GM12878 (cell line): ENCODE results near the gene EPRS1. TPM values are rescaled to one million over a fixed set of nuclear protein-coding genes. Genes with fewer than 3 reads are reported as not detected.

ENCODE experiments used
- ATAC-seq: fragments of 200-7000 bp; cut with Tn5 transposase; 3 replicates; pipeline ENCODE4 v1.9.1; 2020; ENCODE audit warnings: mild to moderate bottlenecking, moderate library complexity
- BruUV-seq: library from RNA; stranded (reverse); fragments of 400-500 nt; replicated peaks from 2 replicates; lab custom pipeline; 2021; lab: Mats Ljungman, UMichigan
- CTCF ChIA-PET: fragments of 300-600 bp; sonication (Branson Sonifier 250); formaldehyde crosslinking; extraction: SDS; loops from one replicate; lab custom pipeline; 2021; ENCODE audit warnings: inconsistent platforms; lab: Yijun Ruan, JAX
- POLR2A ChIA-PET: fragments of 350-600 bp; formaldehyde crosslinking; extraction: SDS; loops from one replicate; lab custom pipeline; 2021; ENCODE audit warnings: inconsistent platforms; lab: Charles Lee
- RAD21 ChIA-PET: fragments of 300-600 bp; sonication (Branson Sonifier 250); formaldehyde crosslinking; loops from one replicate; lab custom pipeline; 2023; ENCODE audit warnings: antibody characterized with exemption; ENCODE audit not compliant: unreplicated experiment; lab: Charles Lee
- SMC1A ChIA-PET: fragments of 300-600 bp; sonication (Branson Sonifier 250); formaldehyde crosslinking; loops from one replicate; lab custom pipeline; 2023; ENCODE audit not compliant: unreplicated experiment, uncharacterized antibody; lab: Charles Lee
- DNase-seq: peaks from one replicate; pipeline ENCODE4 v3.0.0-alpha.2; 2011; ENCODE audit warnings: low read depth, low spot score
- FAIRE-seq: peaks from 3 replicates; lab custom pipeline; 2011; peaks lifted over from hg19 to GRCh38; lab: Jason Lieb, UNC
- H2AFZ ChIP-seq: 2 replicates; pipeline ENCODE4 v1.6.0; 2011; ENCODE audit warnings: low read depth, low read length, control low read depth; ENCODE audit not compliant: control insufficient read depth
- H3K27ac ChIP-seq: 2 replicates; pipeline ENCODE4 v1.5.1; 2011; ENCODE audit warnings: control low read depth; ENCODE audit not compliant: control insufficient read depth, insufficient read depth
- H3K27me3 ChIP-seq, 2 experiments: replicated peaks in 1 of 2; 2 replicates each; pipeline versions ENCODE4 v1.6.0 to v1.6.1; 2011; ENCODE audit warnings: low read length in 1 of 2; ENCODE audit not compliant: control insufficient read depth in 2 of 2, insufficient read depth in 2 of 2
- H3K36me3 ChIP-seq, 2 experiments: 2 replicates each; pipeline ENCODE4 v1.5.1; 2011; ENCODE audit warnings: low read length in 1 of 2; ENCODE audit not compliant: control insufficient read depth in 2 of 2, insufficient read depth in 2 of 2
- H3K4me1 ChIP-seq: 2 replicates; pipeline ENCODE4 v1.6.1; 2011; ENCODE audit warnings: mild to moderate bottlenecking, low read length, moderate library complexity, mixed read lengths; ENCODE audit not compliant: control insufficient read depth, insufficient read depth
- H3K4me2 ChIP-seq: 2 replicates; pipeline ENCODE4 v1.6.0; 2011; ENCODE audit warnings: control low read depth; ENCODE audit not compliant: control insufficient read depth, insufficient read depth
- H3K4me3 ChIP-seq: fragments of 200-600 bp; sonication (generic); 2 replicates; pipeline ENCODE4 v1.5.1; 2016
- H3K79me2 ChIP-seq: 2 replicates; pipeline ENCODE4 v1.6.0; 2011; ENCODE audit warnings: low read length; ENCODE audit not compliant: control insufficient read depth, insufficient read depth
- H3K9ac ChIP-seq: 2 replicates; pipeline ENCODE4 v1.8.0; 2011; ENCODE audit warnings: low read length, control low read depth, mixed read lengths; ENCODE audit not compliant: control insufficient read depth, insufficient read depth
- H3K9me3 ChIP-seq: replicated peaks from 3 replicates; pipeline ENCODE4 v1.5.1; 2011; ENCODE audit warnings: mild to moderate bottlenecking, low read length; ENCODE audit not compliant: control insufficient read depth, insufficient read depth
- H4K20me1 ChIP-seq: 2 replicates; pipeline ENCODE4 v1.6.0; 2011; ENCODE audit not compliant: control insufficient read depth, insufficient read depth
- HDAC6 ChIP-seq: fragments of 200-600 bp; sonication (generic); IDR thresholded peaks from one replicate; pipeline ENCODE4 v1.8.0; 2017; ENCODE audit warnings: antibody characterized with exemption; ENCODE audit not compliant: unreplicated experiment
- JUND ChIP-seq: IDR thresholded peaks from 2 replicates; pipeline ENCODE4 v1.6.1; 2012; ENCODE audit warnings: low read depth, mild to moderate bottlenecking, low read length, improper control_type of control experiment, moderate library complexity
- RAD51 ChIP-seq: fragments of 450-650 bp; IDR thresholded peaks from 2 replicates; pipeline ENCODE4 v1.6.1; 2016; ENCODE audit warnings: moderate library complexity, mild to moderate bottlenecking, inconsistent platforms
- ZSCAN29 ChIP-seq: fragments of 450-650 bp; IDR thresholded peaks from 2 replicates; pipeline ENCODE4 v1.6.1; 2017; ENCODE audit warnings: mild to moderate bottlenecking, moderate library complexity
- WGBS: methylation state at CpG from one replicate; pipeline ENCODE4 v1.1.6; 2016; ENCODE audit warnings: low lambda C conversion rate; ENCODE audit not compliant: insufficient replicate concordance, insufficient coverage; ENCODE audit errors: missing lambda C conversion rate; 5-methylcytosine and 5-hydroxymethylcytosine counted together
- in situ Hi-C: fragments of 300-500 bp; cut with MboI; formaldehyde crosslinking; loops from 9 replicates; pipeline ENCODE4 v1.14.3; 2018; ENCODE audit warnings: mixed read lengths
- intact Hi-C: fragments of 100-400 bp; cut with micrococcal nuclease; formaldehyde crosslinking; loops from one replicate; pipeline ENCODE4 v1.14.2; 2022; ENCODE audit not compliant: unreplicated experiment
- polyA plus RNA-seq, 11 experiments: library from polyadenylated mRNA; depleted of rRNA in 4 of 11; unstranded in 6 of 11; stranded (reverse) in 5 of 11; fragments of >200 nt; fragmentation: Nextera tagmentation in 4 of 11; fragmentation: Illumina TruSeq in 1 of 11; extraction: Ambion mirVana in 4 of 11; extraction: Trizol in 1 of 11; gene quantifications; 1 replicate in 1 of 11; 2 replicates in 10 of 11; pipeline versions ENCODE4 v1.2.1 to v1.2.3, GENCODE V29; 2011 to 2016; ENCODE audit warnings: inconsistent platforms in 2 of 11, missing spikeins in 2 of 11, low read depth in 1 of 11
- total RNA-seq, 4 experiments: library from RNA; depleted of rRNA in 3 of 4; stranded (reverse); fragments of >200 nt in 3 of 4; fragmentation: Illumina TruSeq in 1 of 4; extraction: Trizol in 1 of 4; gene quantifications; 2 replicates each; pipeline versions ENCODE4 v1.2.1 to v1.2.3, GENCODE V29; 2013 to 2021
- TF ChIP-seq, protein P1 (sequence below): fragments of 450-650 bp; IDR thresholded peaks from 2 replicates; pipeline ENCODE4 v1.6.1; 2017; ENCODE audit warnings: mild to moderate bottlenecking, moderate library complexity

Gene EPRS1
- total and polyA plus RNA-seq, 10 of the 15 experiments (the other 5 are each of a cell fraction or from before 2014, with no cell fraction given): 68.2 to 175 (median 119) TPM

DNA sequence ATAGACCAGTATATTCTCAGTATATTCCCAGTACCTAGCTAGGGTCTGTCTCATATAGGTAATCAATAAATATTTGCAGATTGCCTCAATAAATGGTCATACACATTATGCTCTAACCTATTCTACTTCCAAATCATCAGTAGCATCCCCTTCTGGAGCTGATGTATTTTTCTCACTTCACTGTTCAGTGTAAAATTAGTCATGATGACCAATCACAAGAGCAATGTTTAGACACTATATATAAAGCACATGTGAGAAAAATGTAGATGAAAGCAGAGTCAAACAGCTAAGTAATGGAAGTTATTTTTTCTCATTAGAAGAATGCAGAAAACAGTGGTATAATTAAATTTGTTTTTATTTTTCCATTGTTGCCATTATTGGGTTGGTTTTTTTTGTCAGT, 34.7 kb downstream of the EPRS1 start (continued):
- TF ChIP-seq RAD51 (no peak), ZSCAN29 (no peak), HDAC6 (no peak)
- TF ChIP-seq, protein P1, sequence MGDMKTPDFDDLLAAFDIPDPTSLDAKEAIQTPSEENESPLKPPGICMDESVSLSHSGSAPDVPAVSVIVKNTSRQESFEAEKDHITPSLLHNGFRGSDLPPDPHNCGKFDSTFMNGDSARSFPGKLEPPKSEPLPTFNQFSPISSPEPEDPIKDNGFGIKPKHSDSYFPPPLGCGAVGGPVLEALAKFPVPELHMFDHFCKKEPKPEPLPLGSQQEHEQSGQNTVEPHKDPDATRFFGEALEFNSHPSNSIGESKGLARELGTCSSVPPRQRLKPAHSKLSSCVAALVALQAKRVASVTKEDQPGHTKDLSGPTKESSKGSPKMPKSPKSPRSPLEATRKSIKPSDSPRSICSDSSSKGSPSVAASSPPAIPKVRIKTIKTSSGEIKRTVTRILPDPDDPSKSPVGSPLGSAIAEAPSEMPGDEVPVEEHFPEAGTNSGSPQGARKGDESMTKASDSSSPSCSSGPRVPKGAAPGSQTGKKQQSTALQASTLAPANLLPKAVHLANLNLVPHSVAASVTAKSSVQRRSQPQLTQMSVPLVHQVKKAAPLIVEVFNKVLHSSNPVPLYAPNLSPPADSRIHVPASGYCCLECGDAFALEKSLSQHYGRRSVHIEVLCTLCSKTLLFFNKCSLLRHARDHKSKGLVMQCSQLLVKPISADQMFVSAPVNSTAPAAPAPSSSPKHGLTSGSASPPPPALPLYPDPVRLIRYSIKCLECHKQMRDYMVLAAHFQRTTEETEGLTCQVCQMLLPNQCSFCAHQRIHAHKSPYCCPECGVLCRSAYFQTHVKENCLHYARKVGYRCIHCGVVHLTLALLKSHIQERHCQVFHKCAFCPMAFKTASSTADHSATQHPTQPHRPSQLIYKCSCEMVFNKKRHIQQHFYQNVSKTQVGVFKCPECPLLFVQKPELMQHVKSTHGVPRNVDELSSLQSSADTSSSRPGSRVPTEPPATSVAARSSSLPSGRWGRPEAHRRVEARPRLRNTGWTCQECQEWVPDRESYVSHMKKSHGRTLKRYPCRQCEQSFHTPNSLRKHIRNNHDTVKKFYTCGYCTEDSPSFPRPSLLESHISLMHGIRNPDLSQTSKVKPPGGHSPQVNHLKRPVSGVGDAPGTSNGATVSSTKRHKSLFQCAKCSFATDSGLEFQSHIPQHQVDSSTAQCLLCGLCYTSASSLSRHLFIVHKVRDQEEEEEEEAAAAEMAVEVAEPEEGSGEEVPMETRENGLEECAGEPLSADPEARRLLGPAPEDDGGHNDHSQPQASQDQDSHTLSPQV: no peak

DNA sequence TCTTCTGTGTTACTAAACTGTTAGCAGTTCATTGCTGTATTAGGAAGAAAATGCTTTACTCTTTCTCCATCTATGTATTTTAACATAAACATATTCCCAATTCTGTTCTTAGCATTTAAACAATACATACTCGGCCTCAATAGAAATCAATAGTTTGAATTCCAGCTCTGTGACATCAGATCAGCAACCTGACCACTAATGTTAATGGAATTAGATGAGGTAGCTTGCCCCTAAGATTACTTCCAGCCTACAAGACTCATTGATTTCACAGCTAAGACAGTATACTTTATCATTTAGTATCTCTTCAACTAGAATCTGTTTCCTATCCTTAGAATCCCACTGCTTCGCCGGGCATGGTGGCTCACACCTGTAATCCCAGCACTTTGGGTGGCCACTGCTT, 38.9 kb downstream of the EPRS1 start:
- Histone ChIP-seq H3K9me3 (no peaks in the 10 kb centered on the region), H3K27me3 (no peaks in the 10 kb centered on the region), H2AFZ (no peak overlapping the region), H4K20me1 (no peaks in the 10 kb centered on the region), H3K4me1 (no peaks in the 10 kb centered on the region), H3K4me3 (no peak overlapping the region), H3K27ac (no peak overlapping the region), H3K79me2 (no peaks in the 10 kb centered on the region), H3K9ac (no peak overlapping the region), H3K36me3 (peaks cover 2 to 22% of the 10 kb centered on the region in 2 experiments), H3K4me2 (no peak overlapping the region)
- FAIRE-seq (no peak), DNase-seq (no peak), ATAC-seq (no peak)
- no TSS peak for BruUV-seq
- ChIA-PET RAD21 (no interaction called here), SMC1A (no interaction called here), POLR2A (no interaction called here), CTCF (interaction anchor here (0.5 to 1.4 kb wide), 3 partner anchors 10 to 471 kb away, joined by 3 to 5 read pairs (median 3); no protein-coding TSS in a partner anchor)
- no peak for TF ChIP-seq JUND
- WGBS: 100% methylated on average over 3 of the region's 3 CpGs
- intact Hi-C loops: no loop called here
- in situ Hi-C loops: no loop called here
